Fibroblast of the aortic adventitia (primary cell): ENCODE results near the gene FOXK1. TPM values are rescaled to one million over a fixed set of nuclear protein-coding genes. Genes with fewer than 3 reads are reported as not detected.
A peak's percentile ranks its signal among the peaks of the same experiment; 100 is the strongest.

ENCODE experiments used
- DNase-seq: peaks from one replicate; pipeline ENCODE4 v3.0.0-alpha.2; 2010; ENCODE audit warnings: low read depth
- H3K4me3 ChIP-seq: 2 replicates; pipeline ENCODE4 v1.5.1; 2011; ENCODE audit warnings: low read depth, mild to moderate bottlenecking, control low read depth, low read length, moderate library complexity
- total RNA-seq: library from RNA; depleted of rRNA; stranded (reverse); fragments of >200 nt; gene quantifications from 2 replicates; pipeline ENCODE4 v1.2.3, GENCODE V29; 2012; ENCODE audit warnings: low replicate concordance
- TF ChIP-seq, protein P1 (sequence below): IDR thresholded peaks from 2 replicates; pipeline ENCODE4 v1.5.1; 2011; ENCODE audit warnings: mild to moderate bottlenecking, low read length, control low read depth, inconsistent platforms; ENCODE audit not compliant: insufficient read depth

FOXK1 gene
- total RNA-seq, 1 donor: 27.8 TPM

DNA sequence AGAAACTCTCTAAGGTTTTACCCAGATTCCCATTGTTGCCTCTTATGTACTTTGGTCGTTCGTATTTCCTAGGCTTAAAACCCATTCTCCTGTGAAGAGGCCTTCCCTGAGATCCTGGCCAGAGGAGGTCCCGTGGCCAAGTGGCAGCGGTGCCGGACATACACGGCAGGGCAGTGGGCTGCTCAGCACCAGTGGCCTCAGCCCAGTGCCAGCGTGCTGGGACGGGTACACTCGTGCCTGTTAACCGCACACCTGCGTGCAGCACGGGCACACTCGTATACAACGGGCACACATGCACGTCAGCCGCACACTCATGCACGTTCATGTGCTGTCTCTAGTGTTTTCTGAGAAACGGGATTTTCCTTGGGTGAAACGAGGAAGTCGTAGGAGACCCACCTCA is 40.2 kb downstream of the FOXK1 start:
- TF ChIP-seq, protein P1, sequence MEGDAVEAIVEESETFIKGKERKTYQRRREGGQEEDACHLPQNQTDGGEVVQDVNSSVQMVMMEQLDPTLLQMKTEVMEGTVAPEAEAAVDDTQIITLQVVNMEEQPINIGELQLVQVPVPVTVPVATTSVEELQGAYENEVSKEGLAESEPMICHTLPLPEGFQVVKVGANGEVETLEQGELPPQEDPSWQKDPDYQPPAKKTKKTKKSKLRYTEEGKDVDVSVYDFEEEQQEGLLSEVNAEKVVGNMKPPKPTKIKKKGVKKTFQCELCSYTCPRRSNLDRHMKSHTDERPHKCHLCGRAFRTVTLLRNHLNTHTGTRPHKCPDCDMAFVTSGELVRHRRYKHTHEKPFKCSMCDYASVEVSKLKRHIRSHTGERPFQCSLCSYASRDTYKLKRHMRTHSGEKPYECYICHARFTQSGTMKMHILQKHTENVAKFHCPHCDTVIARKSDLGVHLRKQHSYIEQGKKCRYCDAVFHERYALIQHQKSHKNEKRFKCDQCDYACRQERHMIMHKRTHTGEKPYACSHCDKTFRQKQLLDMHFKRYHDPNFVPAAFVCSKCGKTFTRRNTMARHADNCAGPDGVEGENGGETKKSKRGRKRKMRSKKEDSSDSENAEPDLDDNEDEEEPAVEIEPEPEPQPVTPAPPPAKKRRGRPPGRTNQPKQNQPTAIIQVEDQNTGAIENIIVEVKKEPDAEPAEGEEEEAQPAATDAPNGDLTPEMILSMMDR: no peak
- H3K4me3 ChIP-seq: no peak overlapping the region
- DNase-seq: no peak

GRCh38 chr7:4722960-4723630 is 41.0 kb downstream of the FOXK1 start:
- no peak for DNase-seq
- H3K4me3 ChIP-seq: no peak overlapping the region
- TF ChIP-seq, protein P1: no peak

GRCh38 chr7:4724648-4725013 is 42.5 kb downstream of the FOXK1 start:
- H3K4me3 ChIP-seq: peak overlapping the region; percentile 68
- TF ChIP-seq, protein P1: no peak
- peak; percentile 39 for DNase-seq

DNA sequence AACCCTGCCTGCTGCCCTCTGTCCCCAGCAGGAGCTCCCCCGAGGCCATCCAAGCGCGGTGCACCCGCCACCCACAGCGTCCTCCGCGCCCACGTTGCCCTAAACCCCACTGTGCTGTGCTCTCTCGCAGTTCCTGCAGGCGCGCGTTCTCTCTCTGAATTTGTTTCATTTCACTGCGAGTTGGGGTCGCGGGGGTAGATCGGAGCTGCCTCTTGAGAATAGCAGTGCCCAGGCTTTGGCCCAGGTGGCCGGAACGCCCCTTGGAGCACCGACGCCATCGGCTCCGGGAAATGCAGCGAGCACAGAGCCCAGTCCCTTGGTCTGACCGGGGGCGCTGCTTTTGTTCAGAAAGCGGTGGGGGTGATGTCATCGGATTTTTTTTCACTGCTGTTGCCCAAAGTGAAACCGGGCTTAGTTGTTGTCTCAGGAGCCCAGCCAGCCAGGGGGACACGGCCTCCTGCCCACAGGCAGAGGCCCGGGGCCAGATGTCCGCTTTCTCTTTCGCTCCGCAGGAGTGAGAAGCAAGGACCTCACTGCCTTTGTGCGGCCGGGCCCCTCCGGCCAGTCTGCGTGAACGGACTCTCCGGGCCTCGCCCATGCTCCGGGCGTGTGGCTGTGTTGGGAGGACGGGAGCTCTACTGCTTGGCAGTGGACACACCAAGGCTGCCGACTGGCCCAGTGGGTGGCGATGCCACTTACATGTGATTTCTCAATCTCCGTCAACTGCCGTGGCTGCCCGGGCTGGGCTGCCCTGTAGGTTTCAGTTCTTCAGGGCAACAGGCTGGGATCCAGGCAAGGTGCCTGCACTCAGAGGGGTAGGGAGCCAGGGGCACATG is 43.1 kb downstream of the FOXK1 start:
- TF ChIP-seq, protein P1: no peak
- DNase-seq: peak; percentile 93
- peak overlapping the region; percentile 68 for H3K4me3 ChIP-seq

DNA sequence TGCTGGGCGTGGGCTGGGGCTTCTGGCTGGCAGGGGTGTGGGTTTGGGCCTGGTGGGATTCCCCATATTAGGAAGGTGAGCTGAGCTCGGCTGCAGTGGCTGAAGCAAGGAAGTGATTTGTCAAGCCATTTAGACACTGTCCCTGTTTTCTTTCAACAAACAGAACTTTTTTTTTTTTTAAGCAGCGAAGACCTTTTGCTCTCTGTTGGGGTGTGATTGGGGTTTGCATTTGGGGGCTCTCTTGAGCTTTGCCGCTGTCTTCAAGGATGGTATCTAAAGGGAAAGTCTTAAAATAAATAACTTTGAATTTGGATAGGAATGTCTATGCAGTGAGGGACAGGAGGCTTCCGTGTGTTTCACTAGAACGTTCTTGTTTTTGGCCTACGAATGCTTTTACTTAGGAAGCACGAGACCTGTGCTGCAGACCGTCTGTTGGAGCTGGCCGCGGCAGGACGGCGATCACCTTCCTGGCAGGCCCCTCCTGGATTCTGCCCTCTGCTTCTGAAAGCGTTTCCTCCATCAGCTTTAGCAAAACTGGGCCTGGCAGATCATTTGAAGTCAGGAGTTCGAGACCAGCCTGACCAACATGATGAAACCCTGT is 43.9 kb downstream of the FOXK1 start:
- DNase-seq: peak; percentile 43
- peak overlapping the region; percentile 68 for H3K4me3 ChIP-seq
- TF ChIP-seq, protein P1: no peak

DNA sequence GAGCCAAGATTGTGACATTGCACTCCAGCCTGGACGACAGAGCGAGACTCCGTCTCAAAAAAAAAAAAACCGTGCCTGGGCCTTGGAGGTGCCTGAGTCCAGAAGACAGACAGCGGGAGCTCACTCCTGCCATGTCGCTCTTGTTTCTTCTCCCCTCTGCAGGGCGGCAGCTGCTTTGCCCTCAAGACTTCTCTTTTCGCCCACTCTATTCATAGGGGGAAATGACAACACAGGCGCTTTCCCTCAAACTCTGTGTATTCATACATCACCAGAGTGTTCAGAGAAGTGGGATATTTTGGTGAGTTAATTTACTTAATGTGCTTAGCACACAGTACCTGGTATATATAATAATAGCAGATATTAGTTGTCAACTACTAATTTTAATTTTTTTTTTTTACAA is 44.5 kb downstream of the FOXK1 start:
- DNase-seq: no peak
- TF ChIP-seq, protein P1: no peak
- no peak overlapping the region for H3K4me3 ChIP-seq
